Loucy (cell line): ENCODE measurements around the gene NACA.

Source experiments
- H2AFZ ChIP-seq: fragments of 200-600 bp; sonication (generic); 2 replicates; pipeline ENCODE4 v1.6.0; 2016; ENCODE audit warnings: antibody characterized with exemption, mild to moderate bottlenecking, low read length, moderate library complexity
- H3F3A ChIP-seq: fragments of 200-600 bp; 2 replicates; pipeline ENCODE4 v1.6.0; 2016; ENCODE audit warnings: antibody characterized with exemption, low read depth, mild to moderate bottlenecking
- H3K27me3 ChIP-seq: fragments of 200-600 bp; sonication (generic); 2 replicates; pipeline ENCODE4 v1.6.1; 2014; ENCODE audit warnings: low read length, mild to moderate bottlenecking; ENCODE audit not compliant: insufficient read depth, poor library complexity, severe bottlenecking
- H3K36me3 ChIP-seq: fragments of 200-600 bp; sonication (generic); 2 replicates; pipeline ENCODE4 v1.6.1; 2016; ENCODE audit warnings: low read length; ENCODE audit not compliant: insufficient read depth
- H3K4me1 ChIP-seq: fragments of 200-600 bp; sonication (generic); 2 replicates; pipeline ENCODE4 v1.5.1; 2014; ENCODE audit warnings: low read length, mild to moderate bottlenecking; ENCODE audit not compliant: insufficient read depth, poor library complexity, severe bottlenecking
- H3K4me2 ChIP-seq: fragments of 200-600 bp; sonication (generic); 2 replicates; pipeline ENCODE4 v1.6.0; 2014; ENCODE audit warnings: antibody characterized with exemption, low read length, low read depth, mild to moderate bottlenecking; ENCODE audit not compliant: poor library complexity, severe bottlenecking
- H3K4me3 ChIP-seq: fragments of 200-600 bp; sonication (generic); 2 replicates; pipeline ENCODE4 v1.5.1; 2014; ENCODE audit warnings: low read length, mild to moderate bottlenecking, mixed read lengths; ENCODE audit not compliant: poor library complexity, severe bottlenecking
- H3K79me2 ChIP-seq: fragments of 200-600 bp; sonication (generic); 2 replicates; pipeline ENCODE4 v1.6.1; 2014; ENCODE audit warnings: low read length; ENCODE audit not compliant: insufficient read depth
- H3K9ac ChIP-seq: fragments of 200-600 bp; sonication (generic); 2 replicates; pipeline ENCODE4 v1.6.0; 2014; ENCODE audit warnings: mild to moderate bottlenecking, low read depth, low read length, moderate library complexity; ENCODE audit not compliant: poor library complexity, severe bottlenecking
- H3K9me2 ChIP-seq: fragments of 200-600 bp; sonication (generic); replicated peaks from 2 replicates; pipeline ENCODE4 v1.6.1; 2016; ENCODE audit warnings: low read depth, low read length, mixed read lengths
- H3K9me3 ChIP-seq: fragments of 200-600 bp; sonication (generic); 2 replicates; pipeline ENCODE4 v1.6.1; 2014; ENCODE audit warnings: mild to moderate bottlenecking, antibody characterized with exemption, low read length, low read depth; ENCODE audit not compliant: insufficient read depth
- H4K20me1 ChIP-seq: fragments of 200-600 bp; sonication (generic); 2 replicates; pipeline ENCODE4 v1.6.0; 2014; ENCODE audit warnings: antibody characterized with exemption, low read length, mild to moderate bottlenecking; ENCODE audit not compliant: insufficient read depth, poor library complexity, severe bottlenecking
- EZH2phosphoT487 ChIP-seq: fragments of 200-600 bp; IDR thresholded peaks from 2 replicates; pipeline ENCODE4 v1.6.1; 2018; ENCODE audit warnings: antibody characterized with exemption, mild to moderate bottlenecking, moderate library complexity, borderline replicate concordance
- TF ChIP-seq, protein P1 (sequence below): fragments of 200-600 bp; sonication (generic); conservative IDR thresholded peaks from 2 replicates; pipeline ENCODE4 v1.5.1; 2014; ENCODE audit warnings: mild to moderate bottlenecking, antibody characterized with exemption, low read length

Gene NACA

DNA sequence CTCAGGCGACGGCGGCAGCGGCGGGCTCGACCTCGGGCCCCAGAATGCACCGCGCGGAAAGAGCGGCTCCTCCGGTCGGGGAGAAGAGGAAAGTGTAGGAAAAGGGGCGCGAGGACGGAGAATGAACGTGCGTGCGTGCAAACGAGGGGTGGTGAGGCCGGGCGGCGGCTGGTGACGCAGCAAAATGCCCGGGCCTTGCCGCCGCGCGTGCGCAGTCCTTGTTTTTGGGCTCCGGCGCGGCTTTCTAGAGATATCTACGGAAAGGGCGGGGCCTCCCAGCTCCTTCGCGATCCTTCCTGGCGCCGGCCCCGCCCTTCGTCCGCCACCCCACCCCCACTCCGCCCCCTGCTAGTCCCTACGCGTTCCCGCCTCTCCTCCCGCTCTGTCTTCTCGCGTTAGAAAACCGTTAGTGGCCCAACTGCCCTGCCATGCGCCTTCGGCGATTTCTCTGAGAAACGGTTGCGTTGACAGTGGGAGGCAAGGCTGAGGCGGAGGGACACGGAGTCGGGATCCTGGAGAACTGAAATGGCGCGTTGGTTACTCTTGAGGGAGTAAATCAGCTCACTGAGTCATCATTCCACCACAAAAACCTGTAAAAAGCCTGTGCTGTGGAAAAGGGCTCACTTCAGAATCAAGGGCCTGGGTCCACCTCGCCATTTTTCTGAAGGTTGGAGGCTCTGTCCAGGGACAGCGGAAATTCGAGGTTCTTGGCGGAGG, 36.8 kb downstream of the NACA start, which contains the start of gene PTGES3:
Gene PTGES3, minus strand, starts transcription at position 156 of the 717 bp plus-strand sequence. CDS start 285 bp downstream, outside the sequence.
- Histone ChIP-seq H2AFZ (peak within 1 kb of the TSS; percentile 68), H4K20me1 (peaks cover 40% of the 10 kb centered on the region), H3K27me3 (peaks cover 9% of the 10 kb centered on the region), H3K9me2 (no peaks in the 10 kb centered on the region), H3K9ac (peak within 1 kb of the TSS; percentile 98), H3K4me3 (peak within 1 kb of the TSS; percentile 89), H3K9me3 (no peaks in the 10 kb centered on the region), H3K4me1 (peaks cover 26% of the 10 kb centered on the region), H3K36me3 (no peaks in the 10 kb centered on the region), H3K4me2 (peak within 1 kb of the TSS; percentile 94), H3K79me2 (peaks cover 58% of the 10 kb centered on the region), H3F3A (peaks cover 13% of the 10 kb centered on the region)
- TF ChIP-seq, protein P1, sequence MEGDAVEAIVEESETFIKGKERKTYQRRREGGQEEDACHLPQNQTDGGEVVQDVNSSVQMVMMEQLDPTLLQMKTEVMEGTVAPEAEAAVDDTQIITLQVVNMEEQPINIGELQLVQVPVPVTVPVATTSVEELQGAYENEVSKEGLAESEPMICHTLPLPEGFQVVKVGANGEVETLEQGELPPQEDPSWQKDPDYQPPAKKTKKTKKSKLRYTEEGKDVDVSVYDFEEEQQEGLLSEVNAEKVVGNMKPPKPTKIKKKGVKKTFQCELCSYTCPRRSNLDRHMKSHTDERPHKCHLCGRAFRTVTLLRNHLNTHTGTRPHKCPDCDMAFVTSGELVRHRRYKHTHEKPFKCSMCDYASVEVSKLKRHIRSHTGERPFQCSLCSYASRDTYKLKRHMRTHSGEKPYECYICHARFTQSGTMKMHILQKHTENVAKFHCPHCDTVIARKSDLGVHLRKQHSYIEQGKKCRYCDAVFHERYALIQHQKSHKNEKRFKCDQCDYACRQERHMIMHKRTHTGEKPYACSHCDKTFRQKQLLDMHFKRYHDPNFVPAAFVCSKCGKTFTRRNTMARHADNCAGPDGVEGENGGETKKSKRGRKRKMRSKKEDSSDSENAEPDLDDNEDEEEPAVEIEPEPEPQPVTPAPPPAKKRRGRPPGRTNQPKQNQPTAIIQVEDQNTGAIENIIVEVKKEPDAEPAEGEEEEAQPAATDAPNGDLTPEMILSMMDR = no peak
- no peak for TF ChIP-seq EZH2phosphoT487

DNA sequence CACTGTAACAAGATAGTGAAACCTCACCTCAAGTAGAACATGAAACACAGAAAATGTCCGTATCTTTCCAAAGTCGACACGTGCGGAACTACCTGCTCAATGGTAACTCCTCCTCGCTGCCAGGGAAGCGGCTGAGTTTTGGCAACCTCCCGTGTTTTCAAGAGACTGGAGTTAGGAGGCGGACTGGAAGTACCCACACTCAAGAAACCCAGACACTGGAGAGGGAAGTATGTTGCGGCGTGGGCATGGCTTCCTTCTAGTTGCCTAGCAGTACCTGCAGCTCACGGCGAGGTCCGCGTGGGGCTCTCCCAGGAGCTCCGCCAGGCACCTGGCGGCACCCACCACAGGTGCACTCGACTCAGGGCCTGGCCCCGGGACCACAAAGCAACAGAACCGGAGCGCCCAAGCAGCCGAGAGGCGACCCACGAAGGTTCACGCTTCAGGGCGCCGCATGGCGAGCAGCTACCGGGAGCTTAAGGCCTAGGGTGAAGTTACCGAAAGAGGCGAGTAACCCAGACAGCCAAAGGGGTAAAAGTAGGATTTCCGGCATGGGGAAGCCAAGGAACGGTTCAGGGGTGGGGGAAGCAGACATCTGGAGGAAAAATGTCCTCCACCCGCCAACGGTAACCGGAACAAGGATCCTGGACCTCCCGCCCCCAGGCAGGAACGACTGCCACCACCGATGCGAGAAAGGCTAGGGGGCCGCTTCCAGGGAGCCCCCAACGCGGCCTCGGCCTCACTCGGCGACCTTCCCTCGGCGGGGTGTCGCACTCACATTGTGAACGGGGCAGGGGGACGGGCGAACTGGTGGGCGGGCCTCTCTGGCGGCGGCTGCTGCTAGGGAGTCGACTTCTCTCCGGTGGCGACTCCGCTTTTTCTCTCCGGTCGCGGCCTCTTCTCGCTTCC, 37.6 kb downstream of the NACA start:
- peak overlapping the region; percentile 68 for H2AFZ ChIP-seq
- H3F3A ChIP-seq = peaks cover 13% of the 10 kb centered on the region
- no peaks in the 10 kb centered on the region for H3K9me3 ChIP-seq
- no peaks in the 10 kb centered on the region for H3K36me3 ChIP-seq
- peak overlapping the region; percentile 98 for H3K9ac ChIP-seq
- peaks cover 47% of the 10 kb centered on the region for H4K20me1 ChIP-seq
- peak overlapping the region; percentile 80 for H3K4me2 ChIP-seq
- peaks cover 26% of the 10 kb centered on the region for H3K4me1 ChIP-seq
- peak overlapping the region; percentile 89 for H3K4me3 ChIP-seq
- H3K27me3 ChIP-seq = peaks cover 9% of the 10 kb centered on the region
- no peaks in the 10 kb centered on the region for H3K9me2 ChIP-seq
- TF ChIP-seq, protein P1 = no peak
- no peak for TF ChIP-seq EZH2phosphoT487
- H3K79me2 ChIP-seq = peaks cover 66% of the 10 kb centered on the region

DNA sequence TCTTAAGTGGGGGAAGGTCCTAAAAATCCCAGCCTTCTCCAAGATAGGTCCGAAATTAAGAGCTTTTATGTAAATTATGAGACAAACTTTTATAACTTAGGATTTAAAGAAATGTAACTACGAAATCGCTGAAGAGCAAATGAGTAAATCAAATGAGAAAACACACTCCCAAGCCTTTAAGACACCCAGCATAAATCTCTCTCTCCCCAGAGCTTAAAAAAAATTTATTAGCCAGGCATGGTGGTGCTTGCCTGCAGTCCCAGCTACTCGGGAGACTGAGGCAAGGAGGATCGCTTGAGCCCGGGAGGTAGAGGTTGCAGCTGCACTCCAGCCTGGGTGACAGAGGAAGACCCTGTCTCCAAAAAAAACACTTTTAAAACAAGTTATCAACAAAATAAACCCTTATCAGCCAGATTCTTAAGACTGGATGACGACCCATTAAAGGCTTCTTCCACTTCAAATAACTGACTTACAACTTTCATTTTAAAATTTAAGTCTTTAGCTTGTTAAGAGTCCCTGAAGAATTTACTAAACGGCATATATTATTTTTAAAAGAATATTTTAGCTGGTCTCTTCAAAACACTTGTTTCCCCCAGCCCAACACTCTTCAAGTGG, 40.2 kb downstream of the NACA start:
- peak overlapping the region; percentile 98 for H3K9ac ChIP-seq

More for the DNA sequence above, 40.2 kb downstream of the NACA start:
- peaks cover 13% of the 10 kb centered on the region; the same call in 1 of the 2 replicates for H3K36me3 ChIP-seq
- TF ChIP-seq, protein P1 = no peak
- TF ChIP-seq EZH2phosphoT487 = no peak
- H3K27me3 ChIP-seq = peaks cover 9% of the 10 kb centered on the region
- H3K4me3 ChIP-seq = peak overlapping the region; percentile 89
- peaks cover 73% of the 10 kb centered on the region for H4K20me1 ChIP-seq
- H3K9me3 ChIP-seq = no peaks in the 10 kb centered on the region
- peaks cover 31% of the 10 kb centered on the region for H3K4me1 ChIP-seq
- peaks cover 91% of the 10 kb centered on the region for H3K79me2 ChIP-seq
- peak overlapping the region; percentile 80 for H3K4me2 ChIP-seq
- H3F3A ChIP-seq = peaks cover 13% of the 10 kb centered on the region
- H3K9me2 ChIP-seq = no peaks in the 10 kb centered on the region
- no peak overlapping the region for H2AFZ ChIP-seq
